Dermis microvascular lymphatic vessel endothelial cell (primary cell): ENCODE results near the gene BHLHE41. TPM values are rescaled to one million over a fixed set of nuclear protein-coding genes. Genes with fewer than 3 reads are reported as not detected.

Source experiments
- DNase-seq, 2 donors: peaks; one replicate each; pipeline versions ENCODE4 v3.0.0 to v3.0.0-alpha.2; 2010; ENCODE audit warnings: low read depth in 2 of 2
- total RNA-seq: library from RNA; depleted of rRNA; stranded (reverse); fragments of >200 nt; gene quantifications from 2 replicates; pipeline ENCODE4 v1.2.1, GENCODE V29; 2014

Gene BHLHE41
- total RNA-seq, 1 donor from 2014 or later = 0.13 TPM

- DNase-seq = no peak
These were observed 10.0 kb downstream of the BHLHE41 start for GRCh38 chr12:26114720-26115401.

DNA sequence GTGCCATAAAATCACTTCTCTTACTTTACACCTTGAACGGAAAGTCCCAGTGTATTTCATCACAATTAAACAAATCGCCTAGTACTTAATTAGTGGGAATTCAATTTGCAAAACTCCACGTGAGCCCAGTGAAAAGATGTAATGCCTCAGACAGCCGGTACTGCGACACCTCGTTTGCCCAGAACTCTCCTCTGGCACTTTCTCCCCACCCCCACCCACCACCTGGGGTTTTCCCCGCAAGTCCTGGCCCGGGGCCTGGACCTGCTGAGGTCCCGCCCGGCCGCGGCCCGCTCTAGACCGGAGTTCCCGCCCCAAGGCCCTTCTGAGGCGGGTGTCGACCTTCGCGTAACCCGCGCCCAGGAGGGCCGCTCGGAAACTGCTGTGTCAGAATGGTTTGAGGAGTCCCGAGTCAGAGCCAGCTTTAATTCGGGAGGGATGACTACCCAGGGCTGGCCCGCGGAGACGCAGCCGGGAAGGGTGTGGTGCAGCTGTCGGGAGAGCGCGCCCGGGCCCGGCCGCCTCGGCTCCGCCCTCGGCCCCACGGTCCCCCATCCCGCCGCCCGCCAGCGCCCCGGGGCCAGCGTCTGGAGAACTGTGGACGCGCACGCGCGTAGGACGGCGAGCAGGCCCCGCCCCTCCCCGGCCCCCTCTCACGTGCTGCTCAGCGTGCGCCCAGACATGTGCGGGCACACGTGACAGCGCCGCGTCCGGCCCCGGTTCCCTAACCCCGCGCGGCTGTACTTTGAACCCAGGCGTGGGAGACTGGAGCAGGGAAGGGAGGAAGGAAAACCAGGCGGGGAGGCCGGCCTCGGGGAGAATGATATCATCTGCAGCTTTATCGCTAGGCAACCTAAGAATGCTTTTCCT is 10.8 kb downstream of the BHLHE41 start:
- DNase-seq = peak; percentile 73 to 93

GRCh38 chr12:26113181-26113654 is 11.6 kb downstream of the BHLHE41 start:
- DNase-seq = no peak

DNA sequence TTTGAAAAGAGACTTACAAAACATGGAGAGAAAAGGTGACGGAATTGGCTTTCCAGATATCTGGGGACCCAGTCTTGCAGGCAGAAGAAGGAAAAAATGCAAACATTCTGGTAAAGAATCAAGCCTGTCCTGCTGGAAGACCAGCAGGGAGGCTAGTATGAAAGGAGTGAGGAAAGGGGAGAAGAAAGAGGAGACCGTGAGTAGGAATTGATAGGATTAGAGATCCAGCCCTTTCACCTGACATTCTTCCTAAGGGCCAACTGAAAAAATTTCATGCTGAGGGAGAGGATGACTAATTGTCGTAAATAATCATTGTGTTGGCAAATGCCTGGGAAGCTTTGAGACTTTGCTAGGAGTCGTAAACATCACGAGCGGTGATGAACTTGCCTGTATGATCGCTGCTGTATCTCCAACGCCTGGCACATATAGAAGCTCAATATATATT is 12.1 kb downstream of the BHLHE41 start:
- DNase-seq = no peak

DNA sequence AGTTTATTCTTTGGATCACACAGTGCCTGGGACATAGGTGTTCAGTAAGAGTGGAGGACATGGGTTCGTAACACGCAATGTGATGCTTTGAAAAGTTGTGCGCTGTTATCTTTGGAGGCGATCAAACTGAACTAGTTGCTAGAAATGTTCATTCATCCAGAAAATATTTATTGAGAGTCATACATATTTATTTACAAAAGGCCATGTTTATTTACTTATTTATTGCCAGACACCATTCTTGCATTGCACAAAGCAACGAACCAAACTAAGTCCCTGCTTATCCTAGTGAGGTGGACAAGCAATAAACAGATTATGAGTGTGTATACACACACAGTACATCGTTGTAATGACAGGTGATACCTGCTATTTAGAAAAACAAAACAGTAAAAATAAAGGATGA is 12.6 kb downstream of the BHLHE41 start:
- no peak for DNase-seq

DNA sequence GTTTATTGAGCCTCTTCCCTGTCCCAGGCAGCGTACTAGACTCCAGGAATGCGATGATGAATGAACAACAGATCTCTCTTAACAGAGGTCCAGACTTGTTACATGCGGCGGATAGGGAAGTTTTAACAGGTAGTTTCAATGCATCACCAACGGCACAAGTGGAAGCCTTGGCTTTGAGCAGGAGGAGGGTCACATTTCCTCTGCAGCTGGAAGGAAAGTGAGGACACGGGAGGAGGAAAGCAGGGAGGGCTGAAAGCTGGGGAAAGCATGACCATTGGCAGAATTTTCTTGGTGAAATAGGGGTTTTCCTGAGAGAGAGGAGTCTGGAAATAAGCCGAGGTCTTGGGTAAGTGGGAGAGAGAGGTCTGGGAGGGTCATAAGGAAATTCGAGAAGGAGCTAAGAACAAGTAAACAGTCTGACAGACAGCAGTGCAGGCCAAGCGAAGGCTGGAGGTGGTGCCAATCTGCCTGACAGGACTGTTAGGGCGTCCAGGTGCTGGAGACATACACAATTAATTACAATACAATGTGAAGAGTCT is 15.4 kb downstream of the BHLHE41 start:
- no peak for DNase-seq

DNA sequence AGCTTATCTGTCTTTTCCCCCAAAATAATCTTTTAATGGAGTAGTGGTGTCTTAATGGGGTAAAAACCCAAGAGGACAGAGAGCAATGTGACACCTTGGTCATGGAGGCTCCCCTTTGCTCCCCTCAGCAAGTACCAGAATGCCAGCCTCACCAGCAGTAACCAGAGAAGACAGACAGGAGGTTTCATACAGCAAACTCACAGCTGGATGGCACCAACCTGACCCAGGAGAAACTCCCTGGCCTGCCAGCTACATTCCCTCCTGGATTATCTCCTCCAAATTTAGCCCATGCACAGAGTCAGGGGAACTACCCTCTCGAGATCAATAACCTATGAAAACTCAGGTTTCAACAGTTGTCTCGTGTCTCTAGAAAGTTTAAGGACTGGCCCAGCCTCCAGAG is 15.9 kb downstream of the BHLHE41 start:
- no peak for DNase-seq

GRCh38 chr12:26106347-26106746 is 18.5 kb downstream of the BHLHE41 start:
- DNase-seq = no peak

- DNase-seq = peak in 1 of 2 donors; percentile 80
These were observed 21.9 kb downstream of the BHLHE41 start for GRCh38 chr12:26102953-26103352.

- DNase-seq = no peak
These were observed 23.1 kb downstream of the BHLHE41 start for GRCh38 chr12:26101763-26102162.

- DNase-seq = no peak
These were observed 23.5 kb downstream of the BHLHE41 start for GRCh38 chr12:26101350-26101734.

DNA sequence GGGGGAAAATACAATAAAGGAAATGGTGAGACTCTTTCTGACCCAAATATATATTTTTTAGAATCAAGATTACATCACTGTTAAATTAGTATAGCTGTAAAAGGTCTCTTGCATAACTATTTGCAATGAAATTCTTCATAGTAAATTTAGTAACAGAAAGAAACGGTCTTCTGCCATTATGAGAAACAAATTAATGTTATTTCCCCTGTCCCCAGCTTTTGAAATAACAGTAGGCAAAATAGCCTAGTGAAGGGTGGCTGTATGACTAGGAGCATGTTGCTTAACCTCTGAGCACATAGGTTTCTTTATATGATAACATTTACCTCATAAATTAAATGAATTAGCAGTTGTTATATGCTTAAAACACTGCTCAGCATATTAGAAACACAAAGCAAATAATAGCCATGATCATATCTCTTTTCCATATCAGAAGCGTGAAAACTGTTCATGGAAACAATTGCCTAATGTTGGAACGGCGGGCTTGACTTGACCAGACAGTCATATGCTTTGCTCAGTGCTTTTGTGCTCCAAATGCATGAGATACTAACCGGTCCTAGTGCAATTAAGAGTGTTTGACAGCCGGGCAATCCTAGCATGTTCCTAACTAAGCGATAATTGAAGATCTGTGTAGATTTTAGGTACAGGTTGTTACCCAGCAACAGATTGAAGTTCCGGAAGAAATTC is 24.0 kb downstream of the BHLHE41 start:
- peak in 1 of 2 donors; percentile 39 for DNase-seq

- peak; percentile 39 to 77 for DNase-seq
These were observed 27.6 kb downstream of the BHLHE41 start for GRCh38 chr12:26097046-26097878.

DNA sequence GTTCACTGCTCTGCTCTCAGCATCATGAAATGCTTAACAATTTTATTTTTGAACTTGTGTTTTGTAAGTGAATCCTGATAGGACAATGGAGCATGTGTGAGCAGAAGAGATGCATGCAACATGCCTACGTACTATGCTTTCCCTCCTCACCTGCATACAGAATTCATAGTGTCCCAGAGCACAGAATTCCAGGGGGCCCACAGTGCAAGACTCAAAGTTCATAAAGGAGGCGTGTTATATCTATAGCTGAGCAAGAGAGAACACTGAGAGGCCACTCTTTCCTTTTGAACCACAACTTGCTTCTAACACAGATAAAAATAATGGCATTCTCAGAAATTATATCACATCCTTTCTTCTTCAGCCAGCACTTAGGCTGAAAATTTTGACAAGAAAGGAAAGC is 28.8 kb downstream of the BHLHE41 start:
- DNase-seq = no peak

GRCh38 chr12:26095186-26095585 is 29.7 kb downstream of the BHLHE41 start:
- no peak for DNase-seq

GRCh38 chr12:26092346-26093105 is 32.3 kb downstream of the BHLHE41 start:
- DNase-seq = no peak

- no peak for DNase-seq
These were observed 33.0 kb downstream of the BHLHE41 start for GRCh38 chr12:26091822-26092221.

- DNase-seq = no peak
These were observed 33.9 kb downstream of the BHLHE41 start for GRCh38 chr12:26090836-26091510.

DNA sequence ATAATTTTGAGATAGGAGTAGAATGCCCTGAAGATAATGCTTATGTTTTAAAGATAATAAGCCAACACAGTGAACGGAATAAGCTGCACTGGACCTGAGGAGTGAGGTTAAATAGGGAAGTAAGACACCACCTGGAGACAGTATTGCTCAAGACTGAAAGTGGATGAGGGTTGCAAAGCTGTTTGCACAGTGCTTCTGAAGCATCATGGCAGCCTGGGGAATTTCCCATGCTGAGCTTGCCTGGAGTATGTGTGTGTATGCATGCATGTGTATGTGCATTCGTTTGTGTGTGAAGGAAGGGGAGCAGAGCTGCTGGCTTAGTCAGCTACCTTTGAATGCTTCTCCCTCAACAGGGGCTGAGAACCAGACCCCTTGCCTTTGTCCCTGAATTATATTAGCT is 35.8 kb downstream of the BHLHE41 start:
- no peak for DNase-seq

GRCh38 chr12:26086936-26087335 is 37.9 kb downstream of the BHLHE41 start:
- DNase-seq = no peak
